Smooth muscle cell (in vitro differentiated cells): Measurements from ENCODE around the gene TENM3. TPM values are rescaled to one million over a fixed set of nuclear protein-coding genes. Genes with fewer than 3 reads are reported as not detected.

Experiments
- DNase-seq: peaks from one replicate; lab custom pipeline; 2025; ENCODE audit not compliant: unreplicated experiment; lab: John Stamatoyannopoulos, UW
- H2AFZ ChIP-seq: fragments of 200-600 bp; sonication (generic); 2 replicates; pipeline ENCODE4 v1.6.0; 2016; ENCODE audit warnings: antibody characterized with exemption, low read depth, mild to moderate bottlenecking
- H3F3A ChIP-seq: fragments of 200-600 bp; sonication (generic); 2 replicates; pipeline ENCODE4 v1.6.0; 2017; ENCODE audit warnings: antibody characterized with exemption, low read depth
- H3K27ac ChIP-seq: fragments of 200-600 bp; sonication (generic); 2 replicates; pipeline ENCODE4 v1.5.1; 2016; ENCODE audit warnings: low read depth, mild to moderate bottlenecking
- H3K27me3 ChIP-seq: fragments of 200-600 bp; sonication (generic); 2 replicates; pipeline ENCODE4 v1.6.1; 2016; ENCODE audit warnings: low read depth, mild to moderate bottlenecking
- H3K36me3 ChIP-seq: fragments of 200-600 bp; sonication (generic); 2 replicates; pipeline ENCODE4 v1.5.1; 2016; ENCODE audit warnings: low read depth
- H3K4me1 ChIP-seq: fragments of 200-600 bp; sonication (generic); 2 replicates; pipeline ENCODE4 v1.5.1; 2016; ENCODE audit warnings: low read depth
- H3K4me2 ChIP-seq: fragments of 200-600 bp; sonication (generic); 2 replicates; pipeline ENCODE4 v1.6.0; 2016; ENCODE audit warnings: mild to moderate bottlenecking
- H3K4me3 ChIP-seq: fragments of 200-600 bp; sonication (generic); 2 replicates; pipeline ENCODE4 v1.5.1; 2016; ENCODE audit warnings: mild to moderate bottlenecking
- H3K79me2 ChIP-seq: fragments of 200-600 bp; sonication (generic); 2 replicates; pipeline ENCODE4 v1.6.0; 2016; ENCODE audit warnings: low read depth, mild to moderate bottlenecking
- H3K9ac ChIP-seq: fragments of 200-600 bp; sonication (generic); 2 replicates; pipeline ENCODE4 v1.6.0; 2016; ENCODE audit warnings: low read depth
- H3K9me3 ChIP-seq: fragments of 200-600 bp; sonication (generic); replicated peaks from 2 replicates; pipeline ENCODE4 v1.5.1; 2016; ENCODE audit warnings: low read depth
- H4K20me1 ChIP-seq: fragments of 200-600 bp; sonication (generic); 2 replicates; pipeline ENCODE4 v1.6.0; 2016; ENCODE audit warnings: low read depth
- WGBS: methylation state at CpG from one replicate; pipeline ENCODE4 v1.1.7; 2016; ENCODE audit warnings: low lambda C conversion rate; 5-methylcytosine and 5-hydroxymethylcytosine counted together
- polyA plus RNA-seq: library from polyadenylated mRNA; unstranded; fragments of >200 nt; fragmentation: Nextera tagmentation; extraction: Ambion mirVana; gene quantifications from 2 replicates; pipeline ENCODE4 v1.2.1, GENCODE V29; 2016
- total RNA-seq: library from RNA; depleted of rRNA; stranded (reverse); fragments of >200 nt; gene quantifications from 2 replicates; pipeline ENCODE4 v1.2.3, GENCODE V29; 2014
- TF ChIP-seq, protein P1 (sequence below): fragments of 200-600 bp; sonication (generic); IDR thresholded peaks from 2 replicates; pipeline ENCODE4 v1.5.1; 2017; ENCODE audit warnings: borderline replicate concordance, mild to moderate bottlenecking, antibody characterized with exemption; ENCODE audit not compliant: insufficient read depth, poor library complexity, severe bottlenecking

The TENM3 gene
- total and polyA plus RNA-seq, 2 experiments from 2014 or later = 46.9 to 295 TPM

DNA sequence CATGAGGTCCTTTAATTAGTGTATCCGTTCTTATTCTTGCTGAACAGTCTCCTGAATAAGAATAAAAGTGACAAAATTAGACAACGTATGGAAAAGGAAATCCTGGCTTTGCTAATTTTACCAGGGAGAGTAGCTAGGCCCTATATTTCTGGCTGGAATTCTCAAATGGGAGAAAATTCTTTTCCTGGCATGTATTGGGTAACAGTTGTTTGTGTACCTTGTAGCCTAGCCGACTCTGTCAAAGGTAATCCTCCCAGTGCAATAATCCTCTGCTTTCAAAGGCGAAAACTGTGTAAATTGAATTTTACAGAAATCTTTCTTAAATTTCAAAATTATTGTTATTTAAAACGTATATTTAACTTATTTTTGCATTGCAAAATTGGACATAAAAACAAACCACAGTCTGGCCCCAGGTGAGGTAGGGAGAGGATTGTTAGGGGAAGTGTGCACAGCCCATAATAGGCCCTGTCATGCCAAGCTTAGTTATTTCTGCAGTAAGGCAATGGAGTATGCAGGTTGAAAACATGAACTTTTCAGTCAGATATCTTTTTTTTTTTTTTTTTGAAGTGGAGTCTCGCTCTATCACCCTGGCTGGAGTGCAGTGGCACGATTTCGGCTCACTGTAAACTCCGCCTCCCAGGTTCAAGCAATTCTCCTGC, 18.9 kb upstream of the TENM3 start:
- 90% methylated on average over 9 of the region's 9 CpGs for WGBS
- DNase-seq = no peak
- no peak overlapping the region for H2AFZ ChIP-seq
- peak overlapping the region; percentile 26 for H3K27ac ChIP-seq
- H3K79me2 ChIP-seq = peaks cover 72% of the 10 kb centered on the region
- no peaks in the 10 kb centered on the region for H3K4me1 ChIP-seq
- no peaks in the 10 kb centered on the region for H3F3A ChIP-seq
- no peak overlapping the region for H3K9ac ChIP-seq
- H4K20me1 ChIP-seq = no peaks in the 10 kb centered on the region
- H3K36me3 ChIP-seq = no peaks in the 10 kb centered on the region
- no peak overlapping the region for H3K4me2 ChIP-seq
- no peaks in the 10 kb centered on the region for H3K9me3 ChIP-seq
- TF ChIP-seq, protein P1, sequence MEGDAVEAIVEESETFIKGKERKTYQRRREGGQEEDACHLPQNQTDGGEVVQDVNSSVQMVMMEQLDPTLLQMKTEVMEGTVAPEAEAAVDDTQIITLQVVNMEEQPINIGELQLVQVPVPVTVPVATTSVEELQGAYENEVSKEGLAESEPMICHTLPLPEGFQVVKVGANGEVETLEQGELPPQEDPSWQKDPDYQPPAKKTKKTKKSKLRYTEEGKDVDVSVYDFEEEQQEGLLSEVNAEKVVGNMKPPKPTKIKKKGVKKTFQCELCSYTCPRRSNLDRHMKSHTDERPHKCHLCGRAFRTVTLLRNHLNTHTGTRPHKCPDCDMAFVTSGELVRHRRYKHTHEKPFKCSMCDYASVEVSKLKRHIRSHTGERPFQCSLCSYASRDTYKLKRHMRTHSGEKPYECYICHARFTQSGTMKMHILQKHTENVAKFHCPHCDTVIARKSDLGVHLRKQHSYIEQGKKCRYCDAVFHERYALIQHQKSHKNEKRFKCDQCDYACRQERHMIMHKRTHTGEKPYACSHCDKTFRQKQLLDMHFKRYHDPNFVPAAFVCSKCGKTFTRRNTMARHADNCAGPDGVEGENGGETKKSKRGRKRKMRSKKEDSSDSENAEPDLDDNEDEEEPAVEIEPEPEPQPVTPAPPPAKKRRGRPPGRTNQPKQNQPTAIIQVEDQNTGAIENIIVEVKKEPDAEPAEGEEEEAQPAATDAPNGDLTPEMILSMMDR = no peak
- H3K4me3 ChIP-seq = no peak overlapping the region
- H3K27me3 ChIP-seq = no peaks in the 10 kb centered on the region

DNA sequence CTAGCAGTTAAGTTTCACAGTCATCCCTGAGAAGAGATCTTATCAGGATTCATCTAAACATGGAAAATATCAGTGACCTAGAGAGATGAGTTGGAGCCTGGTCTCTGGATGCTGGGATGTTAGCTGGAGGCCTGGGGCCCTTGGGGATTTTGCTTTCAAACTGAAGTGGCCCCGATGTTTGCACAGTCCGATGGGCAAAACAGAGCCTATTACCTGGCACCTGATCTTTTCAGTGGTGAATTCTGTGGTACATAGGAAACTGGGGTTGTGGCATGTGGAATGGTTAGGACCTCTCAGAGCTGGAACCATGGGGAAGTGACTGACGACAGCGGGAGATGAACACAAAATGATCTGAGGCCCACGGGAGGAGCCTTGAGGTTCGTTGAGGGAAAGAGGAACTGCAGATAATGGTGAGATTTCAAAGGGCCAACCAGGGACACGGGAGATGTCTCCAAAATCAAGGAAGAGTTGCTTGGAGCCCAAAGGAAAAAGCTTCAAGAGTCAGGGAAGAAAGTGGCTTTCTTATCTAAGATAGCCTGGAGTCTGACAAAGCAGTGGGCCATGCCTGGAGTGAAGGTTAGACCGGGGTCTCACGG, 17.8 kb upstream of the TENM3 start:
- no peak for DNase-seq
- Histone ChIP-seq H3K9ac (no peak overlapping the region), H3K27me3 (no peaks in the 10 kb centered on the region), H3K4me1 (no peaks in the 10 kb centered on the region), H3K4me3 (no peak overlapping the region), H3K27ac (no peak overlapping the region), H4K20me1 (no peaks in the 10 kb centered on the region), H3K4me2 (no peak overlapping the region), H2AFZ (no peak overlapping the region), H3K36me3 (no peaks in the 10 kb centered on the region), H3K79me2 (peaks cover 75% of the 10 kb centered on the region), H3F3A (no peaks in the 10 kb centered on the region), H3K9me3 (no peaks in the 10 kb centered on the region)
- TF ChIP-seq, protein P1 = no peak
- WGBS = 83% methylated on average over 9 of the region's 9 CpGs

DNA sequence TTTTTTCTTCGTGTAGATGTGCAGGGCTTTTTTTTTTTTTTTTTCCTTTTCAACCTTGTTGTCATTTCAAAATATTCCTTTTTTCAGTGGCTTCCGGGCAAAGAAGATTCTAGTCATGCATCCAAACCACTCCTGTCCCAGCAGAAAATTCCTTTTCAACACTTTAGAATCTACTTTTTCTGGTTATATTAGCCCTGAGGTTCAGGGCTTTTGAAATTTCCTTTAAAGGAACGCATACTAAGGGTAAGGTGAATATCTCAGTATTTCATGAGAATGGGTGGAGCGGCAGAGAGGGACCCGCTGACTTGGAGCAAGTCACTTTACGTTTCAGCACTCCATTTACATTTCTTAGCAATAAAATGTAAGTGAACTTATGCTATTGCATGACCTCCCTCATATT, 15.6 kb upstream of the TENM3 start:
- H3K27me3 ChIP-seq = no peaks in the 10 kb centered on the region
- no peak for DNase-seq
- peaks cover 57% of the 10 kb centered on the region for H3K79me2 ChIP-seq
- peak overlapping the region; percentile 35 for H3K27ac ChIP-seq
- no peak overlapping the region for H3K4me2 ChIP-seq
- 87% methylated on average over 6 of the region's 6 CpGs for WGBS
- no peak overlapping the region for H3K4me3 ChIP-seq
- H3K4me1 ChIP-seq = no peaks in the 10 kb centered on the region
- no peak overlapping the region for H3K9ac ChIP-seq
- H3K36me3 ChIP-seq = no peaks in the 10 kb centered on the region
- no peak overlapping the region for H2AFZ ChIP-seq
- H3K9me3 ChIP-seq = no peaks in the 10 kb centered on the region
- TF ChIP-seq, protein P1 = no peak
- no peaks in the 10 kb centered on the region for H4K20me1 ChIP-seq
- H3F3A ChIP-seq = peaks cover 8% of the 10 kb centered on the region
